ENCODE data around the gene TIMM44. TPM values are rescaled to one million over a fixed set of nuclear protein-coding genes. Genes with fewer than 3 reads are reported as not detected.

TIMM44 gene
- total and polyA plus RNA-seq, 3 donors from 2014 or later: 33.8 to 71.2 (median 68.0) TPM

DNA sequence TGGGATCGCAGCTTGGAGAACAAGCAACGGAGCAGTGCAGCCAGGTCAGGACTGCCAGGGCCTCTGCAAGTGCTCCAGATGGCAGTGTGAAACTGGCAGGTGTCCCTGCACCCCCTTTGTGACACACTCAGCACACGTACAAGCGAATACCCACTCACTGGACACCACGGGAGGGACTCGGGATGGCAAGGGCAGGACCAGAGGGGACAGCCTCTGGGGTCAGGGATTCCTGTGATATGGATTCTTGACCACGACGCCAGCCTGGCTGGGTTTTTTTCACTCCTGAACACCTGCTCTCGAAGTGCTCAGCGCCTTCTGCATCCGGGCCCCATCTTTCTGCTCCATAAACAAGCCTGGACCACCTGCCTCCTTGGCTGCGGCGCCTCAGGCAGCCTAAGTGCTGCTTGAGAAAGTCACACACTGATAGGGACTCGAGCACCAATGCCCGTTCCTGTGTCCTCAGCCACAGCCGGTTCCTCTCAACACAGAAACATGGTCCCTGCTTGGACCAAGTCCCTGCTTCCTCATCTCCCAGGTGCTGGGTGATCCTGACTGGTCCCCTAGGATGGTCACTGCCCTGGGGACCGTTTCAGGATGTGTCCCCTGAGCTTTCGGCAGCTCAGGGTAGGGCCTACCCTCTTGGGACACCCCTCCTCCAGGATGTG lies 40.0 kb upstream of the TIMM44 start:
- Histone ChIP-seq H3K27me3 (no peaks in the 10 kb centered on the region), H3K4me1 (peaks cover 7% of the 10 kb centered on the region), H3K9me3 (no peaks in the 10 kb centered on the region), H3K4me3 (no peak overlapping the region), H3K27ac (peak overlapping the region in 1 of 2 donors; percentile 11), H3K36me3 (ENCODE audit: low read depth, missing control alignments) (no peaks in the 10 kb centered on the region)
- 87 to 88% methylated on average over 18 of the region's 18 CpGs for WGBS, 2 donors
- DNase-seq: no peak
- TF ChIP-seq POLR2A (IDR thresholded peaks at IDR 0.05): no peak
- TF ChIP-seq, protein P1, sequence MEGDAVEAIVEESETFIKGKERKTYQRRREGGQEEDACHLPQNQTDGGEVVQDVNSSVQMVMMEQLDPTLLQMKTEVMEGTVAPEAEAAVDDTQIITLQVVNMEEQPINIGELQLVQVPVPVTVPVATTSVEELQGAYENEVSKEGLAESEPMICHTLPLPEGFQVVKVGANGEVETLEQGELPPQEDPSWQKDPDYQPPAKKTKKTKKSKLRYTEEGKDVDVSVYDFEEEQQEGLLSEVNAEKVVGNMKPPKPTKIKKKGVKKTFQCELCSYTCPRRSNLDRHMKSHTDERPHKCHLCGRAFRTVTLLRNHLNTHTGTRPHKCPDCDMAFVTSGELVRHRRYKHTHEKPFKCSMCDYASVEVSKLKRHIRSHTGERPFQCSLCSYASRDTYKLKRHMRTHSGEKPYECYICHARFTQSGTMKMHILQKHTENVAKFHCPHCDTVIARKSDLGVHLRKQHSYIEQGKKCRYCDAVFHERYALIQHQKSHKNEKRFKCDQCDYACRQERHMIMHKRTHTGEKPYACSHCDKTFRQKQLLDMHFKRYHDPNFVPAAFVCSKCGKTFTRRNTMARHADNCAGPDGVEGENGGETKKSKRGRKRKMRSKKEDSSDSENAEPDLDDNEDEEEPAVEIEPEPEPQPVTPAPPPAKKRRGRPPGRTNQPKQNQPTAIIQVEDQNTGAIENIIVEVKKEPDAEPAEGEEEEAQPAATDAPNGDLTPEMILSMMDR (IDR thresholded peaks at IDR 0.05): no peak
- intact Hi-C loops (cut with DNase I; ENCODE audit: low total_unique reads): no loop called here

DNA sequence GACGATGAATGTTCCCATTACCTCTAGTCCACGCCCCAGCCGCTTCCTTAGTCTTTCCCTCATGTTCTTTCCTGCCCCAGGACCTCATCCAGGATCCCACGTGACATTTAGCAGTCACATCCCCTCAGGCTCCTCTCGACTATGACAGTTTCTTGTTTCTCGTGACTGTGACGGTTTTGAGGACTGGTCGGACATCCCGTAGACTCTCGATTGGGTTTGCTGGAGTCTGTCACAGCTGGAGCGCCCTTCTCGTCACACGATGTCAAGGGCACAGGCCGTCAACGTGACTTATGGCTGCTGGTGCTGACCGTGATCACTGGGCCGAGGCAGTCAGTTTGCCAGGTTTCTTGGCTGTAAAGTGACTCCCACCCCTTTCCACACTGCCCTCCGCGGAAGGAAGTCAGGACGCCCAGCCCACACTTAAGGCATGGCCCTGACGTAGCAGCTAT lies 39.2 kb upstream of the TIMM44 start:
- Histone ChIP-seq H3K27ac (peak overlapping the region in 1 of 2 donors; percentile 11), H3K9me3 (no peaks in the 10 kb centered on the region), H3K36me3 (ENCODE audit: low read depth, missing control alignments) (no peaks in the 10 kb centered on the region), H3K4me3 (no peak overlapping the region), H3K4me1 (peaks cover 7% of the 10 kb centered on the region), H3K27me3 (no peaks in the 10 kb centered on the region)
- WGBS, 2 donors: 75 to 85% methylated on average over 21 of the region's 21 CpGs
- intact Hi-C loops (cut with DNase I; ENCODE audit: low total_unique reads): no loop called here
- DNase-seq: no peak
- TF ChIP-seq, protein P1 (IDR thresholded peaks at IDR 0.05): no peak
- no peak for TF ChIP-seq POLR2A (IDR thresholded peaks at IDR 0.05)

DNA sequence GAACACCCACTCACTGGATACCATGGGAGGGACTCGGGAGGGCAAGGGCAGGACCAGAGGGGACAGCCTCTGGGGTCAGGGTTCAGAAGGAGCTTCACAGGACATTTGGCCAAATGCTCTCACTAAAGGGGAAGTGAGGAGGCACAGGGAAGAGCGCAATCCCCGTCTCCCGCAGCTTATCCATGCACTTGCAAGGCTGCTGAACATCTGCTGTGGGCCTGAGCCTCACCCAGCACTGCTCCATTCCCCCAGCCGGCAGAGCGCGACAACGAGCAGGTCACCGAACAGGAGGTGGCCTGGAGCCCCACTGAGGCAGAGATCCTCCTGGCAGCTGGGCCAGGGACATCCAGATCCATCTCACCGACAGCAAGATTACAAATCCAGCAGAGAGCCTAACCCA lies 38.6 kb upstream of the TIMM44 start:
- TF ChIP-seq, protein P1 (IDR thresholded peaks at IDR 0.05): no peak
- TF ChIP-seq POLR2A (IDR thresholded peaks at IDR 0.05): no peak
- Histone ChIP-seq H3K27ac (no peak overlapping the region), H3K4me1 (peaks cover 1% of the 10 kb centered on the region), H3K9me3 (no peaks in the 10 kb centered on the region), H3K4me3 (no peak overlapping the region), H3K36me3 (ENCODE audit: low read depth, missing control alignments) (no peaks in the 10 kb centered on the region), H3K27me3 (no peaks in the 10 kb centered on the region)
- DNase-seq: no peak
- 79 to 84% methylated on average over 9 to 10 of the region's 10 CpGs for whole genome bisulfite sequencing, 2 donors
- intact Hi-C loops (cut with DNase I; ENCODE audit: low total_unique reads): no loop called here

DNA sequence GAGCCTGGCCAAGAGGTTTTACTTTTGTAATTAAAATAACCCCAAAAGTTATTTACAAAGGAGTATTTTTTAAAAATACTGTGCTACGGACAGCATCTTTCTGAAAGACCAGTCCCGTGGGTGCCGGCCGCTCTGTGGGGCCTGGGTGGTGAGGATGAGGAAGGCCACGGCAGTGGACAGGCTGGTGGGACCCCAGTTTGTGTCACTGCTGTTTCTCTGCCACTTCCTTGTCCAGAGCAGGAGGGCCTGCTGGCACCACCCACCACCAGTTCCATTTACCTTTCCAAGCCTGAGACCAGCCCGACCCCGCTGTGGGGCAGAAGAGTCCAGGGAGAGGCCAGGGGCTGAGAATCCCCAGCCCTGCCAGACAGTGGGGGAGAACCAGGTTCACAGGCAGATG lies 38.2 kb upstream of the TIMM44 start:
- Histone ChIP-seq H3K4me3 (no peak overlapping the region), H3K4me1 (no peaks in the 10 kb centered on the region), H3K36me3 (ENCODE audit: low read depth, missing control alignments) (no peaks in the 10 kb centered on the region), H3K27me3 (no peaks in the 10 kb centered on the region), H3K9me3 (no peaks in the 10 kb centered on the region), H3K27ac (no peak overlapping the region)
- 85 to 87% methylated on average over 5 to 7 of the region's 7 CpGs for WGBS, 2 donors
- intact Hi-C loops (cut with DNase I; ENCODE audit: low total_unique reads): no loop called here
- no peak for DNase-seq
- TF ChIP-seq POLR2A (IDR thresholded peaks at IDR 0.05): no peak
- TF ChIP-seq, protein P1 (IDR thresholded peaks at IDR 0.05): no peak

DNA sequence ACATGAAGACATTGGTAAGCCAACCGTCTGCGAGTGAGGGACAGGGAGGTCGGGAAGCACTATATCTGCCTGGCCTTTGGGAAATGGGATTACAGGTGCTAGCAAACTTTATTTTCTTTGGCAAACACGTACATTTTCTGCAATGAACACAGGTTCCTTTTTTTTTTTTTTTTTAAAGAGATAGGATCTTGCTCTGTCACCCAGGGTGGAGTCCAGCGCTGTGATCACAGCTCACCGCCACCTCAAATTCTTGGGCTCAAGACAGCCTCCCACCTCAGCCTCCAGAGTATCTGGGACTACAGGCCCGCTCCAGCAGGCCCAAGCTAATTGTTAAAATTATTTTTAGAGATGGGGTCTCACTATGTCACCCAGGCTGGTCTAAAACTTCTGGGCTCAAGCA lies 37.7 kb upstream of the TIMM44 start:
- 83 to 90% methylated on average over 7 of the region's 7 CpGs for WGBS, 2 donors

More for the DNA sequence above, 37.7 kb upstream of the TIMM44 start:
- H3K9me3 ChIP-seq: no peaks in the 10 kb centered on the region
- TF ChIP-seq, protein P1 (IDR thresholded peaks at IDR 0.05): no peak
- no peak for TF ChIP-seq POLR2A (IDR thresholded peaks at IDR 0.05)
- no peaks in the 10 kb centered on the region for H3K27me3 ChIP-seq
- H3K4me3 ChIP-seq: no peak overlapping the region
- no peak overlapping the region for H3K27ac ChIP-seq
- DNase-seq: no peak
- intact Hi-C loops (cut with DNase I; ENCODE audit: low total_unique reads): no loop called here
- no peaks in the 10 kb centered on the region for H3K36me3 ChIP-seq (ENCODE audit: low read depth, missing control alignments)
- H3K4me1 ChIP-seq: no peaks in the 10 kb centered on the region

Measured in testis (tissue), 3 donors.